Gastroesophageal sphincter (tissue), 3 donors: ENCODE data around the gene SRRM1.

ENCODE experiments used
- POLR2A ChIP-seq, 2 donors: fragments of 450-650 bp; IDR thresholded peaks; one replicate each; pipeline ENCODE4 v1.6.1; 2017; ENCODE audit warnings: antibody characterized with exemption in 2 of 2, mild to moderate bottlenecking in 2 of 2, moderate library complexity in 1 of 2
- TF ChIP-seq, protein P1 (sequence below), 4 experiments: fragments of 200-600 bp in 2 of 4; fragments of 450-650 bp in 2 of 4; sonication (generic) in 1 of 4; IDR thresholded peaks; one replicate each; pipeline ENCODE4 v1.5.1; 2017 to 2019; ENCODE audit warnings: antibody characterized with exemption in 4 of 4, mild to moderate bottlenecking in 2 of 4, moderate library complexity in 2 of 4

DNA sequence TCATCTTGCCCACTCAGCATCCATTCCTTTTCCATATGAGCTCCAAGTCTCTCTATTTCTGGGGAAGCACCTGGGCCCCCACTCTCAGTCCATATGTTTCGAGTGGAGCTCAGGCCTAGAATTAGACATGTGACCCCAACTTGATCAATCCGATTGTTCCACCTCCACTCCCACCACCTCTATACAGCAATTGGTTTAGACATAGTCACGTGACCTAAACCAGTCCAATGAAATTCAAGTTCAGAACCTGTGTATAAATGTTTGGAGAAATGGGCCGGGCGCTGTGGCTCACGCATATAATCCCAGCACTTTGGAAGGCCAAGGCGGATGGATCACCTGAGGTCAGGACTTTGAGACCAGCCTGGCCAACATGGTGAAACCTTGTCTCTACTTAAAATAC lies 72.6 kb downstream of the SRRM1 start:
- no peak for TF ChIP-seq POLR2A (IDR thresholded peaks at IDR 0.05)
- TF ChIP-seq, protein P1, sequence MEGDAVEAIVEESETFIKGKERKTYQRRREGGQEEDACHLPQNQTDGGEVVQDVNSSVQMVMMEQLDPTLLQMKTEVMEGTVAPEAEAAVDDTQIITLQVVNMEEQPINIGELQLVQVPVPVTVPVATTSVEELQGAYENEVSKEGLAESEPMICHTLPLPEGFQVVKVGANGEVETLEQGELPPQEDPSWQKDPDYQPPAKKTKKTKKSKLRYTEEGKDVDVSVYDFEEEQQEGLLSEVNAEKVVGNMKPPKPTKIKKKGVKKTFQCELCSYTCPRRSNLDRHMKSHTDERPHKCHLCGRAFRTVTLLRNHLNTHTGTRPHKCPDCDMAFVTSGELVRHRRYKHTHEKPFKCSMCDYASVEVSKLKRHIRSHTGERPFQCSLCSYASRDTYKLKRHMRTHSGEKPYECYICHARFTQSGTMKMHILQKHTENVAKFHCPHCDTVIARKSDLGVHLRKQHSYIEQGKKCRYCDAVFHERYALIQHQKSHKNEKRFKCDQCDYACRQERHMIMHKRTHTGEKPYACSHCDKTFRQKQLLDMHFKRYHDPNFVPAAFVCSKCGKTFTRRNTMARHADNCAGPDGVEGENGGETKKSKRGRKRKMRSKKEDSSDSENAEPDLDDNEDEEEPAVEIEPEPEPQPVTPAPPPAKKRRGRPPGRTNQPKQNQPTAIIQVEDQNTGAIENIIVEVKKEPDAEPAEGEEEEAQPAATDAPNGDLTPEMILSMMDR (IDR thresholded peaks at IDR 0.05), result no peak
